Measurements from ENCODE around the gene PACS2.

The PACS2 gene

DNA sequence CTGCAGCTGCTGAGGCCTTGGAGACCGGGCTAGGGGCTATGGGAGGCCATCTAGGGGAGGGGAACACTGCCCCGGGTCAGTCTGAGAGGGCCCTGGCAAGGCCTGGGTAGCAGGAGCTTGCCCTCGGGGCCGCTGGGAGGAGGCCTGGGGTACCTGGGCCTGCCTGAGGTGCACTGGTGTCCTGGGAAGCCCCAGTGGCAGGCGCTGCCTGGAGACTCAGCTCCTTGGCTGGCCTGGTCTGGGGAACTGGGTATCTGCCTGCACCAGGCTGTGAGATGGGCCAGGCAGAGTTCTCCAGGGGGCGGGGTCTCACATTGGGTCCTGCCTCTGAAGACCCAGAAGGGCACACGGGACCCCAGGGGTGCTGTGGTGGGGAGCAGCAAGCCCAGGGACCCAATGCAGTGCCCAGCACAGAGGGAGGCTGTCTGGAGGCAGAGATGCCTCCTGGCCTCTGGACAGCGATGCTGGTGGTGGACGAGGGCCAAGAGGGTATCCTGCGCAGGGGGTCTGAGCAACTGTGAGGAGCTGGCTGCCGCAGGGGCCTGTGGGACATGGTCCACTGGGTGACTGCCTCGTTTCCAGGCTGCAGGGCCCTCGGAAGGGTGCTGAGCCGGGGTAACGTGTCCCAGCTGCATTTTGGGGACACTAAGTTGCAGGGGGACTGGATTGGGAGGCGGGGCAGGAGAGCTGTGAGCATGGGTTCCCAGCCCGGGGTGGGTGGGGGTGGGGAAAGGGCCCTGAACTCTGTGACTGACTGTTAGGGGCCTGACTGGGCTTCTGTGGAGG, 97.6 kb downstream of the PACS2 start:
- H3K4me3 ChIP-seq (ENCODE audit: low read depth, low read length) = no peak overlapping the region
- TF ChIP-seq, protein P1, sequence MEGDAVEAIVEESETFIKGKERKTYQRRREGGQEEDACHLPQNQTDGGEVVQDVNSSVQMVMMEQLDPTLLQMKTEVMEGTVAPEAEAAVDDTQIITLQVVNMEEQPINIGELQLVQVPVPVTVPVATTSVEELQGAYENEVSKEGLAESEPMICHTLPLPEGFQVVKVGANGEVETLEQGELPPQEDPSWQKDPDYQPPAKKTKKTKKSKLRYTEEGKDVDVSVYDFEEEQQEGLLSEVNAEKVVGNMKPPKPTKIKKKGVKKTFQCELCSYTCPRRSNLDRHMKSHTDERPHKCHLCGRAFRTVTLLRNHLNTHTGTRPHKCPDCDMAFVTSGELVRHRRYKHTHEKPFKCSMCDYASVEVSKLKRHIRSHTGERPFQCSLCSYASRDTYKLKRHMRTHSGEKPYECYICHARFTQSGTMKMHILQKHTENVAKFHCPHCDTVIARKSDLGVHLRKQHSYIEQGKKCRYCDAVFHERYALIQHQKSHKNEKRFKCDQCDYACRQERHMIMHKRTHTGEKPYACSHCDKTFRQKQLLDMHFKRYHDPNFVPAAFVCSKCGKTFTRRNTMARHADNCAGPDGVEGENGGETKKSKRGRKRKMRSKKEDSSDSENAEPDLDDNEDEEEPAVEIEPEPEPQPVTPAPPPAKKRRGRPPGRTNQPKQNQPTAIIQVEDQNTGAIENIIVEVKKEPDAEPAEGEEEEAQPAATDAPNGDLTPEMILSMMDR (IDR thresholded peaks at IDR 0.05; ENCODE audit: borderline replicate concordance, insufficient read depth, low read depth, low read length) = no peak

DNA sequence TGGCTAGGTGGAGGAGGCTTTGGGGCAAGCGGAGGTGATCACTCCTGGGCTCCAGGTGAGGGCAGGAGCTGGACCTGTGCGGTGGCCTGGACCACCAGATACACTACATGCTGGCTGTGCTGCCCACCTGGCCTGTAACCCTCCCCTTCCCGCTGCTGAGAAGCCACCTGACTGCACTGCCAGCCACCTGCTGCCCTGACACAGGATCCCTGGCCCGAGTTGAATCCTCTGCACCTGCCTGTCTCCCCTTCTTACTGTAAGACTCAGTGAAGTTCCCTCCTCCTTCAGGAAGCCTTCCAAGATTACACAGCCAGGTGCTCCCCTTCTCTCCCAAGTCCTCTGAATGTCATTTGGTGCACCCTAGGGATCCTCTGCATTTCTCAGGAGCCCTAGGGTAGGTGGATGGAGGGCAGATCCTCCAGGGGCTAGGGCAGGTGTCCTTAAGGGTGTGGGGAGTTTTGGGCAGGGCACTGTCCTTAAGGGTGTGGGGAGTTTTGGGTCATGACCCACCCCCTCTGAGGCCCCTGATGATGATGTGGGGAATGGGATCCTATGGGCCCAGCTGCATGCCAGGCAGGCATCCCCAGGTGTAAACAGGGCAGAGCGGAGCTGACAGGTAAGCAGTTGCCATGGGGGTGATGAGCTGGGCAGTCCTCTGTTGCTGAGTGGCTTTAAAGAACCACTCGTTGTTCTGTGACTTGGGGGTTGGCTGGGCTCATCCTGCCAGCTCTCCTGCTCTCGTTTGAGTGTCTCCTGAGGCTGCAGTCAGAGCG, 98.4 kb downstream of the PACS2 start:
- H3K4me3 ChIP-seq (ENCODE audit: low read depth, low read length) = no peak overlapping the region
- TF ChIP-seq, protein P1 (IDR thresholded peaks at IDR 0.05; ENCODE audit: borderline replicate concordance, insufficient read depth, low read depth, low read length) = no peak

DNA sequence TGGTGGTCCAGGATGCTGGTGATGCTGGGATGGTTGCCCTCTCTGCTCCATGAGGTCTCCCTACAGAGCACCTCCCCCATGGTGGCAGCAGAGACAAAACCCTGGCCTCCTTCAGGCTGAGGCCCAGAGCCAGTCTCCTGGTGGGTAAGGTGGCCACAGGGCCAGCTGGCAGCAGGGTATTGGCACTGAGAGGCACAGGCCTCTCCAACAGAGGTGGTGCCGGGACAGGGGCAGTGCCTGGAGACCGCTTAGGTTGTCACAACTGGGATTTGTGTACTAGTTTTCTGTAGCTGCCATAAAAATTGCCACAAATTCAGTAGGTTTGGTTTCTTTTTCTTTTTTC, 99.0 kb downstream of the PACS2 start:
- no peak overlapping the region for H3K4me3 ChIP-seq (ENCODE audit: low read depth, low read length)
- TF ChIP-seq, protein P1 (IDR thresholded peaks at IDR 0.05; ENCODE audit: borderline replicate concordance, insufficient read depth, low read depth, low read length) = no peak

DNA sequence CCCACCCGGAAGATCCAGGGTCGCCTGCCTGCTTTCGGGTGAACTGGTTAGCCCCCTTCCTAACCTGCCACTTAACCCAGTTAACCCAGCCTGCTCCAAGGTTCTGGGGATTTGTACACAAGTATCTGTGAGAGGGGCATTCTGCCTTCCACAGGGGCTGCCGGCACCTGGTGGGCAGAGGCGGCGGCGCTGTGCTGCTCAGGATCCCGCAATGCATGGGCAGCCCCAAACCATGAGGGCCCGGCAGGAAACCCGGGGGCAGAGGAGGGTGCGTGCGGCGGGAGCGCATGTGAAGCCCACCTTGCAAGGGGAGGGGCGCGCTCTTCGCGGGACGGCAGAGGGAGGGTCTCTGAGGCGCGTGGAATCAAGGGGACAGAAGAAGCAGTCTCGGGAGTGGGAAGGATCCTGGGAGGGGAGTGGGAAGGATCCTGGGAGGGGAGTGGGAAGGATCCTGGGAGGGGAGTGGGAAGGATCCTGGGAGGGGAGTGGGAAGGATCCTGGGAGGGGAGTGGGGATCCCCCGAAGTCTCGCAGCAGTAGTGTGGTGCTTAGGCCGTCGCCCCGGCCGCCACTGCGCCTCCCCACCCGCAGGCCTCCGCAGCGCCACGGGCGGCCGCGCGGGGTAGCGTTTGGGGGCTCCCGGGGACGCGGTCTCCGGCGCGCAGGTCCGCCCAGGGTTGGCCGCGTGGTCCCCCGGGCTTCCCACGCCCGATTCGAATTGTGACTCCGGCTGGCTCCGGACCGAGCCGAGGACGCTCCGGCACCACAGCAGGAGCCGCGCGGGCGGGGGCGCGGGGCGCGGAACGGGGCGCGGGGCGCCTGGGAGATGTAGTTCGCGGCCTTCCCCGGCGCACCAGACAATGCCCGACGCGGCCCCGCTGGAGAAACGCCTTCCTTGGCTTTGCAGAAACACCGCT, 100.2 kb downstream of the PACS2 start:
- TF ChIP-seq, protein P1 (IDR thresholded peaks at IDR 0.05; ENCODE audit: borderline replicate concordance, insufficient read depth, low read depth, low read length) = peak; percentile 90
- peak overlapping the region; percentile 50 for H3K4me3 ChIP-seq (ENCODE audit: low read depth, low read length)

DNA sequence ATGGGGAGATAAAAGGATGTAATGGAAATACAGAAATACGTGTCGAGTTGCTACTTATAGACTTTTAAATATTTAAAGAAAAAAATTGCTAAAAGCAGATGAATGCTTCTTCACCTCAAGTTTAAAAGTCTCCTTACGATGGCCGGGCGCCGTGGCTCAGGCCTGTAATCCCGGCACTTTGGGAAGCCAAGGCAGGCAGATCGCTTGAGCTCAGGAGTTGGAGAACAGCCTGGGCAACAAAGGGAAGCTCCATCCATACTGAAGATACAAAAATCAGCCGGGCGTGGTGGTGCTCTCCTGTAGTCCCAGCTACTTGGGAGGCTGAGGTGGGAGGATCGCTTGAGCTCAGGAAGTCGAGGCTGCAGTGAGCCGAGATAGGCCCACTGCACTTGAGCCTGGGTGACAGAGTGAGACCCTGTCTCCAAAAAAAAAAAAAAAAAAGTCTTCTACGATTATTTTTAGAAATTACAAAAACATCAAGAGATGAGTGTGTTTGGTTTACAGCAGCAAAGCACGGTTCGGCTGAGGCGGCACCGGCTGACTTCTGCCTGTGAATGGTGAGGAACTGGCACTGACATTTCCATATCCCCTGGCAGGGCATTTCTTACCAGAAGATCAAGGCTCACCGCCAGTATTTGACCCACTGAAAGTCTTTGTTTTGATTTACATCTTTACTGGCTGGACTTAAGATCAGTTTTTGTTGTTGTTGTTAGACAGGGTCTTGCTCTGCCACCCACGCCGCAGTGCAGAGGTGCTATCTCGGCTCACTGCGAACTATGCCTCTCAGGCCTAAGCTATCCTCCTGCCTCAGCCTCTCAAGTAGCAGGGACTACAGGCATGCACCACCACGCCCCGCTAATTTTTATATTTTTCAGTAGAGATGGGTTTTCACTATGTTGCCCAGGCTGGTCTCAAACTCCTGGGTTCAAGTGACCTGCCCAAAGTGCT, 101.2 kb downstream of the PACS2 start:
- no peak overlapping the region for H3K4me3 ChIP-seq (ENCODE audit: low read depth, low read length)
- TF ChIP-seq, protein P1 (IDR thresholded peaks at IDR 0.05; ENCODE audit: borderline replicate concordance, insufficient read depth, low read depth, low read length) = no peak

DNA sequence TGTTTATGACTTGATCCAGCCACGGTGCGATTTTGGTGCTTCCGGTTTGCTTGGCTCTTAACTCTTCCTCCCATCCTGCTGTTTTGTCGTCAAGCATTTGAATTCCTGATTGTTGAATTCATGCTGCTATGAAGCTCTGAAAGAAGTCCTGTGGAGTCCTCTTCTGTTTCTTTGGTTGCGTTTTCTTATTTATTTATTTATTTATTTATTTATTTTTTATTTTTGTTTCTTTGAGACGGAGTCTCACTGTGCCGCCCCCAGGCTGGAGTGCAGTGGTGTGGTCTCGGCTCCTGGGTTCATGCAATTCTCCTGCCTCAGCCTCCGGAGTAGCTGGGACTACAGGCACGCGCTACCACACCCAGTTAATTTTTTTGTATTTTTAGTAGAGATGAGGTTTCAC, 102.1 kb downstream of the PACS2 start:
- TF ChIP-seq, protein P1 (IDR thresholded peaks at IDR 0.05; ENCODE audit: borderline replicate concordance, insufficient read depth, low read depth, low read length) = no peak
- H3K4me3 ChIP-seq (ENCODE audit: low read depth, low read length) = no peak overlapping the region
